Measurements from ENCODE around the gene PEX12.

- TF ChIP-seq, protein P1, sequence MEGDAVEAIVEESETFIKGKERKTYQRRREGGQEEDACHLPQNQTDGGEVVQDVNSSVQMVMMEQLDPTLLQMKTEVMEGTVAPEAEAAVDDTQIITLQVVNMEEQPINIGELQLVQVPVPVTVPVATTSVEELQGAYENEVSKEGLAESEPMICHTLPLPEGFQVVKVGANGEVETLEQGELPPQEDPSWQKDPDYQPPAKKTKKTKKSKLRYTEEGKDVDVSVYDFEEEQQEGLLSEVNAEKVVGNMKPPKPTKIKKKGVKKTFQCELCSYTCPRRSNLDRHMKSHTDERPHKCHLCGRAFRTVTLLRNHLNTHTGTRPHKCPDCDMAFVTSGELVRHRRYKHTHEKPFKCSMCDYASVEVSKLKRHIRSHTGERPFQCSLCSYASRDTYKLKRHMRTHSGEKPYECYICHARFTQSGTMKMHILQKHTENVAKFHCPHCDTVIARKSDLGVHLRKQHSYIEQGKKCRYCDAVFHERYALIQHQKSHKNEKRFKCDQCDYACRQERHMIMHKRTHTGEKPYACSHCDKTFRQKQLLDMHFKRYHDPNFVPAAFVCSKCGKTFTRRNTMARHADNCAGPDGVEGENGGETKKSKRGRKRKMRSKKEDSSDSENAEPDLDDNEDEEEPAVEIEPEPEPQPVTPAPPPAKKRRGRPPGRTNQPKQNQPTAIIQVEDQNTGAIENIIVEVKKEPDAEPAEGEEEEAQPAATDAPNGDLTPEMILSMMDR (IDR thresholded peaks at IDR 0.05; ENCODE audit: insufficient read depth, low read depth, low read length), result no peak
- TF ChIP-seq EZH2 (IDR thresholded peaks at IDR 0.05; ENCODE audit: insufficient read depth, low read length), result no peak
These were observed 8.9 kb upstream of the PEX12 start, which contains the start of gene AP2B1 for GRCh38 chr17:35587074-35587961.

Measured in astrocyte (in vitro differentiated cells and primary cell).